Measurements from ENCODE around the gene FETUB.
"Not testable (repeated sequence)": the region's sequence is repeated elsewhere in the genome, so short reads cannot be mapped to it uniquely, and the experiment has no call there.

Gene FETUB

DNA sequence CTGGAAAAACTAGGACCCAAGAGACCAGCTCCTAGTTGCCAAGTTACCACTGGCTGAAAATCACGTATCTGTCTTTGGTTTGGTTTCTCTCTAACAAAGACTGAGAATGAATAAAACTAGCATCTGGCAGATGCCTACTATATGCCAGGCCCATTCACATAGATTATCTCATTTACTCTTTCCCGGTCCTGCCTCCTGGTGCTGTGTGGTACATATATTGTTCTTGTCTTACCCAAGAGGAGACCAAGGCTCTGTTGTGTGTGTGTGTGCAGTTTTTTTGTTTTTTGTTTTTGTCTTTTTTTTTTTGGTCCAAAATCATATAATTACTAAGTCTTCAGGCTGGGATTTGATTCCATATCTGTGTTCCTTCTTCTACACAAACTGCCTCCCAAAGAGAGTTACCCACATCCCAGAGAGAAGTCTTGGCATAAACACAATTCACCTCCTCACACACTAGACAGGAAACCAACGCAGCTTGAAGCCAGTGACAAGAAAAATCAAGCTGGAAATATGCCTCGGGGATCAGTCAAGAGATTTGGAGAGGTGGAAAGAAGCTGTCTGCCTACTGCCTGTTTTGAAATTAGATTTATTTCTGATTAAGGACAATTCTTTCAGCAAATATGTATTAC is 26.4 kb upstream of the FETUB start:
- no peak for DNase-seq

- no peak for DNase-seq
These were observed 26.0 kb upstream of the FETUB start for GRCh38 chr3:186614266-186614596.

DNA sequence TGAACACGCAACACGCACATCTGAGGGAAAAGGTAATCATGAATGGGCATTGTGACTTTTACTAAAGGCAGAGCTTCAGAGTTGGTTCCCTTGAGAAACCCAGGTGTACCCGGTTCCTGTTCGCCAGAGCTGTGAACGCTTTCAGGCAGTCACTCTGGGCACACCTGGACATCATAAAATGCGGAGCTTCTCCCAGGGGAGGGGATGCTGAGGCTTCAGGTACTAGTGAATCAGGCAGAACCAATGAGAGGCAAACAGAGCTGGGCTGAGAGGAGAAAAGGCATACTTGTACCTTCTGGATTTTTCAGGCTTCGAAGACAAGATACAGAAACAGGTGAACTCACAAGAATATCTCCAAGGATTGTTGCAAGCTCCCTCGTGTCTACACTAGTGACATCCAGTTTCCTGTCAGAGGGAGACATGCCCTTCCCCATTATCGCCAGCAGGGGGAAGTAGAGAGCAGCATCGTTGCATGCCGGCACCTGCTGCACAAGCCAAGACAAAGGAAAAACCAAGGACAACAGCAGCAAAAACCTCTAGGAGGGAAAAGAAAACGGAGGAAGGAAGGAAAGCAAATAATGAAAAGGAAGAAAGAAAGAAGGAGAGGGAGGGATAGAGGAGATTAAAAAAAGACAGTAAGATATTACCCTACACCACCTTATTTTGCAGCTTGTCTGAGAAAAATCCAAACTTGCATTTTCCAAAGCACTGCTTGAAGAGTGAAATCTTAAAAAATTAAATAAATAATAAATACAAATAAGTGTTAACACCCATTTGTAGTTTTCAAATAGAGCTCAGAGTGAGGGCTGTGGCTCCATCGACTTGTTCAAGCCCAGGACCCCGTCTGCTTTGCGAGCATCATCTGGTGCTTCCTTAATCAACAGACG is 25.4 kb upstream of the FETUB start:
- DNase-seq: peak; percentile 87

GRCh38 chr3:186616299-186616617 is 23.9 kb upstream of the FETUB start:
- DNase-seq: no peak

DNA sequence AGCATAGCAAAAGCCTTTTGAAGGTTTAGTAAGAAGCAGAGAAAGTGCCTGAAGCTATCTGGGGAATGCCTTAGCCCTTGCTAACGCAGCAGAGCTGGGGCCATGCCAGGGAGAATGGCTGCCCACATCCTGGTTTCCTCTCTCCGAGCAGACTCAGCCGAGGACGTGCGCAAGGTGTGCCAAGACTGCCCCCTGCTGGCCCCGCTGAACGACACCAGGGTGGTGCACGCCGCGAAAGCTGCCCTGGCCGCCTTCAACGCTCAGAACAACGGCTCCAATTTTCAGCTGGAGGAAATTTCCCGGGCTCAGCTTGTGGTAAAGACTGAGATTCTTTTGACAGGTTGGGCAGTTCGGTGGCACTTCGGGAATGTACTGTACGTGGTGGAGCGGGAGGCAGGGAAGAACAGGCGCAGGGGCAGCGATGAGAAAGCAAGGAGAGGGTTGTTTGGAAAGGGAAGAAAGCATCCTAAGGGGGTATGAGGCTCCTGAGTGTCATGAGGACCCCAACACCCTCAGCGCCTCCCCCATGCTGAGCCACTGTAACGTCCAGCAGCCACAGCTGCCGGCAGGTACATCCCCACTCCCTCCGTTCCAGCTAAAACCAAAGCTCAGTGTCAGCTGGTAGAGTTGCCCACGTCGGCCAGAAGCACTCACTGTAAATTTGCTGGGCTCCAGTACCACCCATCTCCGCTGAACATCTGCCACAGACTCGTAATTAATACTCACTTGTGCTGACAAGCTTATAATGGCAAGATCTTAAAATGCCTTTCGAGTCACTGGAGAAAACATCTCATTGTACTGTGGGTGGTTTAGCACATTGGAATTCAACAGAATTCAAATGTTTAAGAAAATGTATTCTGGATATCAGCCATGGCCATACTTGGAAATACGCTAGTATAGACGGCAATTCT is 22.9 kb upstream of the FETUB start:
- DNase-seq: peak; percentile 93

- no peak for DNase-seq
These were observed 21.8 kb upstream of the FETUB start for GRCh38 chr3:186618318-186618938.

- DNase-seq: no peak
These were observed 20.4 kb upstream of the FETUB start for GRCh38 chr3:186619787-186620212.

GRCh38 chr3:186620213-186621092 is 19.7 kb upstream of the FETUB start:
- no peak for DNase-seq

DNA sequence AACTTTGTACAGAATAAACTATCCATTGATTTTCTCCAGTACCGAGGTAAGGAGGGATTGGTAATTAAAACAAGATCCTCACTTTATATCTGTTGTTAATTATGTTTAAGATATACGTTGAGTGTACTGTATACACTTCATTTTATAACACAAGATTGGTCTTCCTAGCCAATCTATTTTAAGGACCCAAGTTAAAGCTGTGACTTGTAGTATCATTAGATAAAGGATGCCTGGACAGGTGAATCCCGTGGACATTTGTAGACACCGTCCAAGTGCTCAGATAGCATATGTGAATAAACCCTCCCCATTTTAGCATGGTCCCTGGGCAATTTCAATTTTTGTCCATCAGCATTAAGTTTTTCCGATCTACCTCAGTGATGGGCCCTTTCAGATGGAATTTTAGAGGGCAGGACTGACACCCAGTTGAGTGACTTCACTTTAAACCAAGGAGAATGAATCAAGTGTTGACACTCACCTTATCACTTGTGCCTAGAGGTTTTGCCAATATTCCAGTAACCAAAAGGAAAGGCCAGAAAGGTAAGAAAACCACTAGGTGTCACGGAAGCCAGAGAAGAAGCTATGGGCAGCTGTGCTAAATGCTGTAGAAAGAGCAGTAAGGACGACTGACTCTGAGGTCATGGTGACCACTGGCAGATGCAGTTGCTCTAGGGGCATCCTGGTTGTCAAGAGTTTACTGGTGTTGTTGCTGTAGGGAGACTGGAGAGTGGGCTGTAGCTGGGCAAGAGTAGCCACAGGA is 18.1 kb upstream of the FETUB start:
- no peak for DNase-seq

DNA sequence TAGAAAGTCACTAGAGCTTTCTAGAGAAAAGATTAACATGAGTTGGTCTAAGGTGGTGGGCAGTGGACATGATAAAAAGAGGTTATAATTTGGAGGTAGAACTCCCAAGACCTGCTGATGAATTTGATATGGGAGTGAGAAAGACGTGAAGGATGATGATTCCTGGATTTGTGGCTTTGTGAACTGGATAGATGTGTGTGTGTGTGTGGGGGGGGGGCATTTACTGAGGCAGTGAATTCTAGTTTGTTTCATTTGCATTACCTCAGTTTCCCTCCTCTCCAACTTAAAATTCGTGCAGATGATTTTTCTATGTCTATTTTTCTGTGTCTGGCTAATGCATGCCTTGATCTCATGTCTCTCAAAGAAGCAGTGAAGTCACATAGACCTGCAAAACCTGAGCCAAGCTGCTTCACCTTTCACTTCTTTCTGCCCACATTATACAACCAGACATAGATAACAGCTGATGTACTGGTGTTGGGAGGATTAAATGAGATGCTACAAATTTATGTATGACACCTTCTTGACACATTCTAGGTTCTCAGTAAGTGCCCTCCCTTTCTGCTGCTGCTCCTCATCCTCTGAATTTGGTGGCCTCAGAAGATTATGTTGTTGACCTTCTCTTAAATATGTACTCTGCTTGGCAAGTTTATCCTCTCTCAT is 17.4 kb upstream of the FETUB start:
- DNase-seq: no peak

DNA sequence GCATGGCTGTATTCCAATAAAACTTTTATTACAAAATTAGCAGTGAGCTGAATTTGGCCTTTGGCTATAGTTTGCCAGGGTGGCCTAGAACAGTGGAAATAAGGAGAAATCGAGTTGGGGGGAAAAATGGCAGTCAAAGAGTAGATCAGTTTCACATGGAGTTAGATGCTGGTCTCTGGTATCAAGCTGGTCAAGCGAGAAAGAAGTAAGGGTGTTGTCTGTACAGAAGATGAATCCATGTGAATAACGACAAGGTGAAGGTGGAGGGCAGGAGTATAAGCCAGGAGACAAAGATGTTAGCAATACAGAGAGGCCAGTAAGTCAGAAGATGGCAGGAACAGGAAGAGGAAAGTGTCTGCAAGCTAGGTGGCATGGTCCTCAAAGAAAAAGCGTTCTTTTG is 15.6 kb upstream of the FETUB start:
- DNase-seq: no peak

DNA sequence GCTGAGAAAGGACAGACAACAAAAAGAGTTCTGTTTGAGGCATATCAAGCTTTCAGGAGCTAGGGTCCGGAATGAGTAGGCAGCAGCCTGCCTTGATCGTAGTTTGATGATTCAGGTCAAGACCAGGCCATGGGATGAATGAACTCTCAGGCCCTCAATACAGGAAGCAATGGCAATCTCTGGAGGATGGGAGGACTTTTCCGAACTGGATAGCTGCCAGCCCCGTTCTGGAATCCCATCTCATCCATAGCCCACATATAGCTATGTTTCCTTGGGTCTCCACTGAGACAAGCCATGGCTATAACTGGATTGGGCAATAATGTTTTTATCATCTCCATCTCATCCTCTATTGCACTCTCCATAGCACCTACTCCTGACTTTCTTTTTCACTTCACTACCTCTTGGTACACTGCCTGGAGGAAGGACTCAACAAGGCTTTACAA is 14.6 kb upstream of the FETUB start:
- no peak for DNase-seq

DNA sequence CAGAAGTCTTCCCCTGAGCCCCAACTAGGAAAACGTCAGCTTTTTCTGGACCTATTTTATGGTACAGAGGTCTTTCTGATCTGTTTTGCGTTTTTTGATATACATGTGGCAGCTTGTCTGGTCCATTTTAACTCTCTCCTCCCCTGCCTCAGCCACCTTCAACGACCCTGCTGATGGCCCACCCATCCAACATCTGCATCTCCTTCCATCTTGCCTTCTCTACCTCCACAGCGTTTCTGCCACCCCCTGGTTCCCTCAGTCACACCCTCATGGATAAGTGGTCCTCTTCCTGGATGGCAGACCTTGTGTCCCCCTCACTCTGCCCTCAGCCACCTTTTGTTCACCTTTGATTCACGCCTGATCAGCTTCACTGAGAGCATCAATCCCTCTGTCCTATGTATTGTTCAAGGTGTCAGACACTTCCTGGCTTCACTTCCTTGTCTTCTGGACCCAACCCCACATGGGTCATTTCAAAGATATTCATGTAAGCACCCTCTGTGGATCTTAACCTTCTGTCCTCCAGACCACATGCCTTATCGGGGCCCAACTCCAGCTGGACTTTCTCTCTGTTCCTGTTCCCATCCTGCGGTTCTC is 13.8 kb upstream of the FETUB start:
- no peak for DNase-seq

- DNase-seq: no peak
These were observed 12.3 kb upstream of the FETUB start for GRCh38 chr3:186627852-186628414.

- no peak for DNase-seq
These were observed 11.4 kb upstream of the FETUB start for GRCh38 chr3:186628756-186629155.

- DNase-seq: no peak
These were observed 9.1 kb upstream of the FETUB start for GRCh38 chr3:186630950-186631641.

- DNase-seq: no peak
These were observed 6.7 kb upstream of the FETUB start for GRCh38 chr3:186633481-186633880.

- not testable (repeated sequence) for DNase-seq
These were observed 6.0 kb upstream of the FETUB start for GRCh38 chr3:186634207-186634606.

GRCh38 chr3:186635532-186635931 is 4.7 kb upstream of the FETUB start:
- DNase-seq: no peak
